Prostate gland (tissue), 2 donors: ENCODE measurements around the gene ATL1.
"Not testable (repeated sequence)": the region's sequence is repeated elsewhere in the genome, so short reads cannot be mapped to it uniquely, and the experiment has no call there.

ENCODE experiments used
- POLR2A ChIP-seq: fragments of 450-650 bp; IDR thresholded peaks from one replicate; pipeline ENCODE4 v1.6.1; 2016; ENCODE audit warnings: antibody characterized with exemption, mild to moderate bottlenecking
- POLR2AphosphoS5 ChIP-seq: sonication (generic); formaldehyde crosslinking; IDR thresholded peaks from one replicate; pipeline ENCODE4 v1.6.1; 2017; ENCODE audit warnings: antibody characterized with exemption
- TF ChIP-seq, protein P1 (sequence below), 4 experiments: fragments of 200-600 bp in 2 of 4; fragments of 450-650 bp in 2 of 4; sonication (generic) in 2 of 4; IDR thresholded peaks; 1 replicate in 3 of 4; 2 replicates in 1 of 4; pipeline ENCODE4 v1.5.1; 2016 to 2019; ENCODE audit warnings: antibody characterized with exemption in 4 of 4, mild to moderate bottlenecking in 2 of 4, moderate library complexity in 2 of 4

DNA sequence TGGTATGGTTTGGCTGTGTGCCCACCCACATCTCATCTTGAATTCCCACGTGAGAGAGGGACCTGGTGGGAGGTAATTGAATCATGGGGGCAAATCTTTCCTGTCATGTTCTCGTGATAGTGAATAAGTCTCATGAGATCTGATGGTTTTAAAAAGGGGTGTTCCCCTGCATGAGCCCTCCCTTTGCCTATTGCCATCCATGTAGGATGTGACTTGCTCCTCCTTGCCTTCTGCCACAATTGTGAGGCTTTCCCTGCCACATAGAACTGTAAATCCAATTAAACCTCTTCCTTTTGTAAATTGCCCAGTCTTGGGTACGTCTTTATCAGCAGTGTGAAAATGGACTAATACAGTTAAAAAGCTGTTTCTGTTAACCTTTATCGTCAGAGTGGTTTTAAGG, 21.9 kb upstream of the ATL1 start:
- not testable (repeated sequence) for TF ChIP-seq POLR2A, POLR2AphosphoS5
- TF ChIP-seq, protein P1, sequence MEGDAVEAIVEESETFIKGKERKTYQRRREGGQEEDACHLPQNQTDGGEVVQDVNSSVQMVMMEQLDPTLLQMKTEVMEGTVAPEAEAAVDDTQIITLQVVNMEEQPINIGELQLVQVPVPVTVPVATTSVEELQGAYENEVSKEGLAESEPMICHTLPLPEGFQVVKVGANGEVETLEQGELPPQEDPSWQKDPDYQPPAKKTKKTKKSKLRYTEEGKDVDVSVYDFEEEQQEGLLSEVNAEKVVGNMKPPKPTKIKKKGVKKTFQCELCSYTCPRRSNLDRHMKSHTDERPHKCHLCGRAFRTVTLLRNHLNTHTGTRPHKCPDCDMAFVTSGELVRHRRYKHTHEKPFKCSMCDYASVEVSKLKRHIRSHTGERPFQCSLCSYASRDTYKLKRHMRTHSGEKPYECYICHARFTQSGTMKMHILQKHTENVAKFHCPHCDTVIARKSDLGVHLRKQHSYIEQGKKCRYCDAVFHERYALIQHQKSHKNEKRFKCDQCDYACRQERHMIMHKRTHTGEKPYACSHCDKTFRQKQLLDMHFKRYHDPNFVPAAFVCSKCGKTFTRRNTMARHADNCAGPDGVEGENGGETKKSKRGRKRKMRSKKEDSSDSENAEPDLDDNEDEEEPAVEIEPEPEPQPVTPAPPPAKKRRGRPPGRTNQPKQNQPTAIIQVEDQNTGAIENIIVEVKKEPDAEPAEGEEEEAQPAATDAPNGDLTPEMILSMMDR (IDR thresholded peaks at IDR 0.05) = not testable (repeated sequence)
